ENCODE measurements around the gene SKIC2.

DNA sequence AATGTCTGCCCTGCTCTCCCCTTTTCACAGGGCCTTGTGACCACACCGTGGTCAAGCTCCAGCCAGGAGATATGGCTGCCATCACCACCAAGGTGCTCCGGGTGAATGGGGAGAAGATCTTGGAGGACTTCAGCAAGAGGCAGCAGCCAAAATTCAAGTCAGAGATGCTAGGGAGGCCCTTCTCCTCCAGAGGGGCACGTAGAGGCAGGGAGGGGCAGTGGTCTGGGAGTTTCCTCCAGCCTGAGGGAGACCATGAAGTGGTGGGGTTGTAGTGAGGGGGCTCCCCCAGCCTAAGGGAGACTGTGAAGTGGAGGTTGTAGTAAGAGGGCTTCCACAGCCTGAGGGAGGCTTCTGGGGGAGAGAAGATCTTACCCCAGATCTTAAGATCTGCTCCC, 8.9 kb downstream of the SKIC2 start:
- TF ChIP-seq CTCF (IDR thresholded peaks at IDR 0.05; ENCODE audit: low read depth, low read length) (no peak), EZH2phosphoT487 (IDR thresholded peaks at IDR 0.05; ENCODE audit: low read depth) (no peak)

Measured in OCI-LY3 (cell line).